IMR-90 (cell line): ENCODE data around the gene EXOSC1. TPM values are rescaled to one million over a fixed set of nuclear protein-coding genes. Genes with fewer than 3 reads are reported as not detected.

Experiments
- microRNA-seq, 2 experiments: library from miRNA; stranded (forward) in 1 of 2; unstranded in 1 of 2; fragments of 10-50 nt in 1 of 2; fragments of <30 nt in 1 of 2; gene quantifications in 1 of 2; microRNA quantifications in 1 of 2; one replicate each; pipeline versions ENCODE3 to v1.1.0; 2013 to 2020; ENCODE audit not compliant: insufficient read depth in 1 of 2, insufficient read length in 1 of 2, unreplicated experiment in 1 of 2
- polyA plus RNA-seq, 3 experiments: library from polyadenylated mRNA; depleted of rRNA; stranded (reverse); fragments of >200 nt; gene quantifications; 2 replicates each; pipeline ENCODE4 v1.2.3, GENCODE V29; 2012; ENCODE audit warnings: low replicate concordance in 1 of 3
- small RNA-seq, 5 experiments: library from RNA; depleted of rRNA; stranded (forward); fragments of <200 nt; gene quantifications; one replicate each; pipeline ENCODE3, GENCODE V24; 2012
- total RNA-seq: library from RNA; depleted of rRNA; stranded (reverse); fragments of >200 nt; gene quantifications from 2 replicates; pipeline ENCODE4 v1.2.3, GENCODE V29; 2012; rRNA removed

The EXOSC1 gene
- total and polyA plus RNA-seq, 2 of the 4 experiments (the other 2 are of a cell fraction): 49.7 to 51.6 TPM

Small RNAs within 50 kb of the gene (microRNA-seq; reads per million reads assigned to microRNA genes)
- gene RF00019 (ENCODE audit: insufficient read depth, insufficient read length): not detected

Small RNAs within 50 kb of the gene (small RNA-seq; reads per million reads assigned to genes)
- gene RF00019: 0 reads per million in 5 experiments

Other genes with a start within 250 kb of the EXOSC1 start
- 7.0 and 12.8 TPM in 2 replicates for gene ARHGAP19, start 153.4 kb downstream of the EXOSC1 start, total RNA-seq
- gene ARHGAP19, start 153.4 kb downstream of the EXOSC1 start, polyA plus RNA-seq (2012; rRNA removed): 5.5 and 6.3 TPM in 2 replicates
- gene FRAT1, start 126.7 kb downstream of the EXOSC1 start, total RNA-seq: 0.54 and 0.83 TPM in 2 replicates
- gene FRAT1, start 126.7 kb downstream of the EXOSC1 start, polyA plus RNA-seq (2012; rRNA removed): 0.89 and 0.92 TPM in 2 replicates
- 2.5 and 2.8 TPM in 2 replicates for gene FRAT2, start 111.3 kb downstream of the EXOSC1 start, total RNA-seq
- 1.8 and 2.0 TPM in 2 replicates for gene FRAT2, start 111.3 kb downstream of the EXOSC1 start, polyA plus RNA-seq (2012; rRNA removed)
- 21.5 and 22.2 TPM in 2 replicates for gene RRP12, start 44.7 kb downstream of the EXOSC1 start, total RNA-seq
- gene RRP12, start 44.7 kb downstream of the EXOSC1 start, polyA plus RNA-seq (2012; rRNA removed): 22.4 and 23.3 TPM in 2 replicates
- 716 and 841 TPM in 2 replicates for gene PGAM1, start 19.8 kb downstream of the EXOSC1 start, total RNA-seq
- 617 and 686 TPM in 2 replicates for gene PGAM1, start 19.8 kb downstream of the EXOSC1 start, polyA plus RNA-seq (2012; rRNA removed)
- gene ZDHHC16, start 169 bp upstream of the EXOSC1 start, total RNA-seq: 51.7 and 64.0 TPM in 2 replicates
- gene ZDHHC16, start 169 bp upstream of the EXOSC1 start, polyA plus RNA-seq (2012; rRNA removed): 54.7 and 57.9 TPM in 2 replicates
- 55.3 and 70.1 TPM in 2 replicates for gene MMS19, start 52.4 kb upstream of the EXOSC1 start, total RNA-seq
- gene MMS19, start 52.4 kb upstream of the EXOSC1 start, polyA plus RNA-seq (2012; rRNA removed): 72.7 TPM in 2 replicates
- gene UBTD1, start 52.9 kb upstream of the EXOSC1 start, total RNA-seq: 21.9 TPM in 2 replicates
- 44.9 and 57.5 TPM in 2 replicates for gene UBTD1, start 52.9 kb upstream of the EXOSC1 start, polyA plus RNA-seq (2012; rRNA removed)
- gene ANKRD2, start 126.8 kb upstream of the EXOSC1 start, total RNA-seq: 0.28 and 0.36 TPM in 2 replicates
- 0.40 and 0.65 TPM in 2 replicates for gene ANKRD2, start 126.8 kb upstream of the EXOSC1 start, polyA plus RNA-seq (2012; rRNA removed)
- gene HOGA1, start 138.4 kb upstream of the EXOSC1 start, total RNA-seq: 0.36 and 0.56 TPM in 2 replicates
- gene HOGA1, start 138.4 kb upstream of the EXOSC1 start, polyA plus RNA-seq (2012; rRNA removed): 0.41 and 0.42 TPM in 2 replicates
- gene C10orf62, start 143.7 kb upstream of the EXOSC1 start, total RNA-seq: not detected in 2 replicates
- not detected in 2 replicates for gene C10orf62, start 143.7 kb upstream of the EXOSC1 start, polyA plus RNA-seq (2012; rRNA removed)
- 3.2 and 3.3 TPM in 2 replicates for gene MORN4, start 187.5 kb upstream of the EXOSC1 start, total RNA-seq
- gene MORN4, start 187.5 kb upstream of the EXOSC1 start, polyA plus RNA-seq (2012; rRNA removed): 8.4 and 10.1 TPM in 2 replicates
- 15.6 and 15.8 TPM in 2 replicates for gene PI4K2A, start 194.7 kb upstream of the EXOSC1 start, total RNA-seq
- 25.3 and 27.3 TPM in 2 replicates for gene PI4K2A, start 194.7 kb upstream of the EXOSC1 start, polyA plus RNA-seq (2012; rRNA removed)
- gene AVPI1, start 241.2 kb upstream of the EXOSC1 start, total RNA-seq: 26.7 and 30.8 TPM in 2 replicates
- 29.8 and 33.6 TPM in 2 replicates for gene AVPI1, start 241.2 kb upstream of the EXOSC1 start, polyA plus RNA-seq (2012; rRNA removed)